Liver (tissue), 9 donors: ENCODE measurements around the gene PHGDH. TPM values are rescaled to one million over a fixed set of nuclear protein-coding genes. Genes with fewer than 3 reads are reported as not detected.
A peak's percentile ranks its signal among the peaks of the same experiment; 100 is the strongest.

ENCODE experiments used
- DNase-seq: peaks from one replicate; pipeline ENCODE4 v3.0.0-alpha.2; 2017; ENCODE audit warnings: low spot score
- H3K27ac ChIP-seq, 2 donors: one replicate each; pipeline ENCODE4 v1.7.0; 2013; ENCODE audit warnings: inconsistent platforms in 2 of 2, low read length in 2 of 2, control low read depth in 1 of 2, low read depth in 1 of 2, mild to moderate bottlenecking in 1 of 2
- H3K27me3 ChIP-seq, 4 donors: one replicate each; pipeline versions ENCODE4 v1.6.1 to v1.7.0; 2013; ENCODE audit warnings: low read length in 3 of 4, inconsistent platforms in 1 of 4, mild to moderate bottlenecking in 1 of 4, moderate library complexity in 1 of 4; ENCODE audit not compliant: control insufficient read depth in 4 of 4, insufficient read depth in 4 of 4
- H3K36me3 ChIP-seq, 4 donors: one replicate each; pipeline versions ENCODE4 v1.6.1 to v1.7.0; 2013; ENCODE audit warnings: low read length in 3 of 4, mild to moderate bottlenecking in 3 of 4, low read depth in 1 of 4, moderate library complexity in 1 of 4; ENCODE audit not compliant: control insufficient read depth in 4 of 4, insufficient read depth in 3 of 4
- H3K4me1 ChIP-seq, 4 donors: one replicate each; pipeline versions ENCODE4 v1.6.1 to v1.7.0; 2013; ENCODE audit warnings: low read length in 3 of 4, mild to moderate bottlenecking in 3 of 4, moderate library complexity in 1 of 4; ENCODE audit not compliant: control insufficient read depth in 4 of 4, insufficient read depth in 4 of 4
- H3K4me3 ChIP-seq, 3 donors: one replicate each; pipeline versions ENCODE4 v1.6.1 to v1.7.0; 2013; ENCODE audit warnings: low read length in 3 of 3, control low read depth in 1 of 3, low read depth in 1 of 3, mild to moderate bottlenecking in 1 of 3
- H3K9ac ChIP-seq, 2 donors: one replicate each; pipeline ENCODE4 v1.7.0; 2013; ENCODE audit warnings: low read length in 2 of 2, mild to moderate bottlenecking in 2 of 2, moderate library complexity in 2 of 2, control low read depth in 1 of 2, low read depth in 1 of 2
- H3K9me3 ChIP-seq, 4 donors: one replicate each; pipeline versions ENCODE4 v1.6.1 to v1.7.0; 2013; ENCODE audit warnings: low read length in 3 of 4; ENCODE audit not compliant: control insufficient read depth in 4 of 4
- EGR1 ChIP-seq, 2 donors: IDR thresholded peaks; 2 replicates each; pipeline ENCODE4 v1.6.1; 2016 to 2018; ENCODE audit warnings: antibody characterized with exemption in 2 of 2, low read depth in 2 of 2
- FOXA2 ChIP-seq: IDR thresholded peaks from 2 replicates; pipeline ENCODE4 v1.6.1; 2016; ENCODE audit warnings: antibody characterized with exemption
- GABPA ChIP-seq, 2 donors: IDR thresholded peaks in 1 of 2; conservative IDR thresholded peaks in 1 of 2; 2 replicates each; pipeline ENCODE4 v1.6.1; 2016; ENCODE audit warnings: antibody characterized with exemption in 2 of 2, mild to moderate bottlenecking in 1 of 2, moderate library complexity in 1 of 2
- HNF4A ChIP-seq, 2 donors: conservative IDR thresholded peaks; 2 replicates each; pipeline ENCODE4 v1.6.1; 2016; ENCODE audit warnings: antibody characterized with exemption in 2 of 2, mild to moderate bottlenecking in 2 of 2
- HNF4G ChIP-seq: IDR thresholded peaks from 2 replicates; pipeline ENCODE4 v1.6.1; 2016; ENCODE audit warnings: antibody characterized with exemption
- JUND ChIP-seq, 2 donors: IDR thresholded peaks; 2 replicates each; pipeline ENCODE4 v1.6.1; 2016; ENCODE audit warnings: antibody characterized with exemption in 2 of 2
- NR2F2 ChIP-seq: IDR thresholded peaks from 2 replicates; pipeline ENCODE4 v1.6.1; 2016; ENCODE audit warnings: antibody characterized with exemption
- RAD21 ChIP-seq, 2 donors: IDR thresholded peaks; 2 replicates each; pipeline ENCODE4 v1.6.1; 2016; ENCODE audit warnings: antibody characterized with exemption in 2 of 2, mild to moderate bottlenecking in 2 of 2
- RXRA ChIP-seq, 2 donors: IDR thresholded peaks; 2 replicates each; pipeline ENCODE4 v1.6.1; 2017 to 2018; ENCODE audit warnings: antibody characterized with exemption in 2 of 2, mild to moderate bottlenecking in 1 of 2
- SP1 ChIP-seq: IDR thresholded peaks from 2 replicates; pipeline ENCODE4 v1.6.1; 2018; ENCODE audit warnings: antibody characterized with exemption, mild to moderate bottlenecking
- TAF1 ChIP-seq: conservative IDR thresholded peaks from 2 replicates; pipeline ENCODE4 v1.6.1; 2016; ENCODE audit warnings: antibody characterized with exemption, mild to moderate bottlenecking
- YY1 ChIP-seq: IDR thresholded peaks from 2 replicates; pipeline ENCODE4 v1.6.1; 2016; ENCODE audit warnings: antibody characterized with exemption, mild to moderate bottlenecking
- WGBS: extraction: QIAGEN DNeasy Blood & Tissue Kit; methylation state at CpG from one replicate; pipeline ENCODE4 v1.1.7; 2013; 5-methylcytosine and 5-hydroxymethylcytosine counted together
- polyA plus RNA-seq, 2 donors: library from polyadenylated mRNA; stranded (reverse) in 1 of 2; unstranded in 1 of 2; fragments of 200-250 nt in 1 of 2; fragments of >200 nt in 1 of 2; fragmentation: Nextera tagmentation in 1 of 2; extraction: Ambion mirVana in 1 of 2; gene quantifications; one replicate each; pipeline versions ENCODE4 v1.2.1 to v1.2.3, GENCODE V29; 2013 to 2015
- total RNA-seq, 2 donors: library from RNA; depleted of rRNA; stranded (reverse); fragments of >200 nt; gene quantifications; one replicate each; pipeline ENCODE4 v1.2.3, GENCODE V29; 2014
- TF ChIP-seq, protein P1 (sequence below): IDR thresholded peaks from 2 replicates; pipeline ENCODE4 v1.6.1; 2016; ENCODE audit warnings: antibody characterized with exemption
- TF ChIP-seq, protein P2 (sequence below): IDR thresholded peaks from 2 replicates; pipeline ENCODE4 v1.6.1; 2016; ENCODE audit warnings: antibody characterized with exemption
- TF ChIP-seq, protein P3 (sequence below): fragments of 150-350 bp; IDR thresholded peaks from 2 replicates; pipeline ENCODE4 v1.5.1; 2017; ENCODE audit warnings: improper control_type of control experiment, low read depth, low read length; ENCODE audit not compliant: missing input control
- TF ChIP-seq, protein P4 (sequence below): IDR thresholded peaks from 2 replicates; pipeline ENCODE4 v1.6.1; 2016; ENCODE audit warnings: antibody characterized with exemption
- donor health status: healthy.
- donor health status: healthy.
- donor health status: healthy.
- donor health status: healthy.
- donor health status: healthy.

PHGDH gene
- total and polyA plus RNA-seq, 4 donors, result 48.0 to 178 (median 80.5) TPM

DNA sequence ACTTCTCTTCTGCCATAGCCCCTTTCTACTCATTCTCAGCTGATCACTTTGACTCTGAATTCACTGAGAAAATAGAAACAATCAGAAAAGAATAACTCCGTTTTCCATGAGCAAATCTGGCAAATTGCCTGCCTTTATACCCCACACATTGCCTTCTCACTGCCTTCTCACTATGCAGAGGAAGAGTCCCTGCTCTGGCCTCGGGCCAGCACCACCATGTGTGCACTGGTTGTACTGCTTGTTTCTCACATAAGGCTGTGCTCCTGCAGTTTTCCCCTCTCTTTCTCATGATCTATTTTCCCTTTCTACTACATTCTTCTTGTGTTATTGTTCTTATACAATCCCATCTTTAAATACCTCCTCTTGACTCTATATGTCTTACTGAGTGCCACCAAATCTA, 59.3 kb downstream of the PHGDH start:
- Histone ChIP-seq H3K4me1 (peaks cover 5 to 64% (median 40%) of the 10 kb centered on the region in 4 donors), H3K27ac (peak overlapping the region in 1 of 2 donors; percentile 13), H3K36me3 (peaks cover 0 to 4% (median 0%) of the 10 kb centered on the region in 4 donors), H3K9me3 (no peaks in the 10 kb centered on the region), H3K9ac (no peak overlapping the region), H3K4me3 (no peak overlapping the region), H3K27me3 (no peaks in the 10 kb centered on the region)
- no peak for DNase-seq
- TF ChIP-seq JUND (IDR thresholded peaks at IDR 0.05) (no peak), RAD21 (IDR thresholded peaks at IDR 0.05) (peak in 1 of 2 donors; percentile 4)
- 41% methylated on average over 2 of the region's 2 CpGs for WGBS

DNA sequence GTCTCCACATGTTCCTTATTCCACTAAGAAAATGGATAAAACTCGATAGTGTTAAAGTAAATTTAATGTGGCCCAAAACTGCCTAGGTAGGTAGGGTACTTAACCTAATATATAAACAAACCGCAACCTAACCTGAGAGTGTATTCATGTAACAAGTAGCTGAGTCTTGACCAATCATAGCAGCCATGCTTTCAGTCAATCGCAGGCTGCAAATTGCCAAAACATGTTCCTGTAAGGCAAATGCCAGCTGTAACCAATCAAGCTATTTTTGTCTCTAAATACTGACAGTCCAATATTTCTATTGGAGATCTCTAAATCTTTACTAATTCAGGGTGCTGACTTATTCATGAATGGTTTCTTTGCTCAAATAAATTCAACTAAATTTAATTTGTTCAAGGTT, 60.0 kb downstream of the PHGDH start:
- H3K4me3 ChIP-seq, result no peak overlapping the region
- WGBS, result 57% methylated on average over 3 of the region's 3 CpGs
- TF ChIP-seq, protein P1, sequence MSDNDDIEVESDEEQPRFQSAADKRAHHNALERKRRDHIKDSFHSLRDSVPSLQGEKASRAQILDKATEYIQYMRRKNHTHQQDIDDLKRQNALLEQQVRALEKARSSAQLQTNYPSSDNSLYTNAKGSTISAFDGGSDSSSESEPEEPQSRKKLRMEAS, result no peak
- TF ChIP-seq RAD21 (IDR thresholded peaks at IDR 0.05) (no peak), TAF1 (no peak)
- TF ChIP-seq, protein P2, sequence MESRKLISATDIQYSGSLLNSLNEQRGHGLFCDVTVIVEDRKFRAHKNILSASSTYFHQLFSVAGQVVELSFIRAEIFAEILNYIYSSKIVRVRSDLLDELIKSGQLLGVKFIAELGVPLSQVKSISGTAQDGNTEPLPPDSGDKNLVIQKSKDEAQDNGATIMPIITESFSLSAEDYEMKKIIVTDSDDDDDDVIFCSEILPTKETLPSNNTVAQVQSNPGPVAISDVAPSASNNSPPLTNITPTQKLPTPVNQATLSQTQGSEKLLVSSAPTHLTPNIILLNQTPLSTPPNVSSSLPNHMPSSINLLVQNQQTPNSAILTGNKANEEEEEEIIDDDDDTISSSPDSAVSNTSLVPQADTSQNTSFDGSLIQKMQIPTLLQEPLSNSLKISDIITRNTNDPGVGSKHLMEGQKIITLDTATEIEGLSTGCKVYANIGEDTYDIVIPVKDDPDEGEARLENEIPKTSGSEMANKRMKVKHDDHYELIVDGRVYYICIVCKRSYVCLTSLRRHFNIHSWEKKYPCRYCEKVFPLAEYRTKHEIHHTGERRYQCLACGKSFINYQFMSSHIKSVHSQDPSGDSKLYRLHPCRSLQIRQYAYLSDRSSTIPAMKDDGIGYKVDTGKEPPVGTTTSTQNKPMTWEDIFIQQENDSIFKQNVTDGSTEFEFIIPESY, result no peak
- no peaks in the 10 kb centered on the region for H3K9me3 ChIP-seq
- no peak overlapping the region for H3K9ac ChIP-seq
- no peaks in the 10 kb centered on the region for H3K27me3 ChIP-seq
- H3K27ac ChIP-seq, result peak overlapping the region in 1 of 2 donors; percentile 13
- H3K36me3 ChIP-seq, result peaks cover 0 to 4% (median 0%) of the 10 kb centered on the region in 4 donors
- peaks cover 5 to 61% (median 40%) of the 10 kb centered on the region in 4 donors for H3K4me1 ChIP-seq
- no peak for DNase-seq

DNA sequence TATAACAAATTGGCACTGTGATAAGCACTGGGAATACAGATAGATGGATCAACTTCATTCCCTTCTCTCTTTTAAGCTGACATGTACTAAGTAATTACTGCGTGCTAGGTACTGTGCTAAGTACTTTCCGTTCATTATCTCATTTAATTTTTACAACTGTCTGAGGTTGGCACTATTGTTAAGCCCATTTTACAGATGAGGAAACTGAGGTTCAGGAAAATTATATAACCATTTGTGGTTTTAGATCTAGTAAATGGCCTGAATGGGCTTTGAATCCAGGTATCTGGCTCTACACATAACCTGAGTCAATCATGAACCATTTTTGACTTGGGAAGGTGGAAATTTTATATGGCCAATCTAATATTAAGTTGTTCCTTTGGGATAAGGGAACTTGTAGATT, 60.6 kb downstream of the PHGDH start:
- 97% methylated on average over 2 of the region's 2 CpGs for WGBS
- Histone ChIP-seq H3K27me3 (no peaks in the 10 kb centered on the region), H3K36me3 (peaks cover 0 to 1% (median 0%) of the 10 kb centered on the region in 4 donors), H3K4me3 (no peak overlapping the region), H3K9me3 (no peaks in the 10 kb centered on the region), H3K4me1 (peaks cover 5 to 61% (median 40%) of the 10 kb centered on the region in 4 donors), H3K9ac (no peak overlapping the region), H3K27ac (peak overlapping the region; percentile 80 to 88)
- no peak for DNase-seq
- TF ChIP-seq, protein P1, result no peak
- no peak for TF ChIP-seq HNF4A (conservative IDR thresholded peaks at IDR 0.05)
- no peak for TF ChIP-seq NR2F2
- TF ChIP-seq, protein P3, sequence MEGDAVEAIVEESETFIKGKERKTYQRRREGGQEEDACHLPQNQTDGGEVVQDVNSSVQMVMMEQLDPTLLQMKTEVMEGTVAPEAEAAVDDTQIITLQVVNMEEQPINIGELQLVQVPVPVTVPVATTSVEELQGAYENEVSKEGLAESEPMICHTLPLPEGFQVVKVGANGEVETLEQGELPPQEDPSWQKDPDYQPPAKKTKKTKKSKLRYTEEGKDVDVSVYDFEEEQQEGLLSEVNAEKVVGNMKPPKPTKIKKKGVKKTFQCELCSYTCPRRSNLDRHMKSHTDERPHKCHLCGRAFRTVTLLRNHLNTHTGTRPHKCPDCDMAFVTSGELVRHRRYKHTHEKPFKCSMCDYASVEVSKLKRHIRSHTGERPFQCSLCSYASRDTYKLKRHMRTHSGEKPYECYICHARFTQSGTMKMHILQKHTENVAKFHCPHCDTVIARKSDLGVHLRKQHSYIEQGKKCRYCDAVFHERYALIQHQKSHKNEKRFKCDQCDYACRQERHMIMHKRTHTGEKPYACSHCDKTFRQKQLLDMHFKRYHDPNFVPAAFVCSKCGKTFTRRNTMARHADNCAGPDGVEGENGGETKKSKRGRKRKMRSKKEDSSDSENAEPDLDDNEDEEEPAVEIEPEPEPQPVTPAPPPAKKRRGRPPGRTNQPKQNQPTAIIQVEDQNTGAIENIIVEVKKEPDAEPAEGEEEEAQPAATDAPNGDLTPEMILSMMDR, result no peak
- TF ChIP-seq SP1, result no peak
- no peak for TF ChIP-seq GABPA (IDR thresholded peaks at IDR 0.05 in 1 of 2, conservative IDR thresholded peaks at IDR 0.05 in 1 of 2)
- TF ChIP-seq RXRA (IDR thresholded peaks at IDR 0.05), result no peak
- TF ChIP-seq, protein P4, sequence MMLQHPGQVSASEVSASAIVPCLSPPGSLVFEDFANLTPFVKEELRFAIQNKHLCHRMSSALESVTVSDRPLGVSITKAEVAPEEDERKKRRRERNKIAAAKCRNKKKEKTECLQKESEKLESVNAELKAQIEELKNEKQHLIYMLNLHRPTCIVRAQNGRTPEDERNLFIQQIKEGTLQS, result no peak
- no peak for TF ChIP-seq RAD21 (IDR thresholded peaks at IDR 0.05)
- TF ChIP-seq JUND (IDR thresholded peaks at IDR 0.05), result no peak
- TF ChIP-seq EGR1 (IDR thresholded peaks at IDR 0.05; ENCODE audit: low read depth in 2 of 2), result no peak
- TF ChIP-seq FOXA2, result no peak
- TF ChIP-seq HNF4G, result no peak
- TF ChIP-seq, protein P2, result no peak
- TF ChIP-seq YY1, result no peak
